H1 (cell line): ENCODE measurements around the gene PTPA. TPM values are rescaled to one million over a fixed set of nuclear protein-coding genes. Genes with fewer than 3 reads are reported as not detected.

ENCODE experiments used
- CTCF ChIA-PET: fragments of 300-600 bp; sonication (Branson Sonifier 250); formaldehyde crosslinking; loops from one replicate; lab custom pipeline; 2021; ENCODE audit not compliant: partially characterized antibody; lab: Charles Lee
- POLR2A ChIA-PET: fragments of 300-600 bp; sonication (Branson Sonifier 250); formaldehyde crosslinking; loops from one replicate; lab custom pipeline; 2021; ENCODE audit warnings: inconsistent platforms; ENCODE audit not compliant: partially characterized antibody; lab: Charles Lee
- DNase-seq, 2 experiments: peaks; one replicate each; pipeline versions ENCODE4 v3.0.0 to v3.0.0-alpha.2; 2010 to 2022; ENCODE audit warnings: low spot score in 2 of 2, low read depth in 1 of 2, mixed read lengths in 1 of 2
- FAIRE-seq: peaks from 2 replicates; lab custom pipeline; 2011; peaks lifted over from hg19 to GRCh38; lab: Jason Lieb, UNC
- H2AFZ ChIP-seq: 2 replicates; pipeline ENCODE4 v1.8.1; 2012; ENCODE audit warnings: low read length, inconsistent platforms
- H2AK5ac ChIP-seq: 2 replicates; pipeline ENCODE4 v1.6.1; 2013; ENCODE audit warnings: low read depth, low read length
- H2BK120ac ChIP-seq: replicated peaks from 2 replicates; pipeline ENCODE3; 2013; ENCODE audit warnings: low read depth, low read length, inconsistent platforms
- H2BK12ac ChIP-seq: 2 replicates; pipeline ENCODE4 v1.6.1; 2013; ENCODE audit warnings: low read depth, low read length
- H2BK15ac ChIP-seq: 2 replicates; pipeline ENCODE4 v1.6.1; 2013; ENCODE audit warnings: low read length
- H2BK20ac ChIP-seq: 2 replicates; pipeline ENCODE4 v1.6.1; 2013; ENCODE audit warnings: low read length
- H2BK5ac ChIP-seq: 2 replicates; pipeline ENCODE4 v1.6.1; 2013; ENCODE audit warnings: low read depth, low read length
- H3K14ac ChIP-seq: 2 replicates; pipeline ENCODE4 v1.6.1; 2013; ENCODE audit warnings: inconsistent platforms; ENCODE audit not compliant: insufficient read length
- H3K18ac ChIP-seq: 2 replicates; pipeline ENCODE4 v1.6.1; 2013; ENCODE audit warnings: low read length; ENCODE audit errors: extremely low read depth
- H3K23ac ChIP-seq: 2 replicates; pipeline ENCODE4 v1.6.1; 2013; ENCODE audit warnings: inconsistent platforms; ENCODE audit not compliant: insufficient read length
- H3K23me2 ChIP-seq: 2 replicates; pipeline ENCODE4 v1.6.1; 2013; ENCODE audit warnings: low read depth, low read length
- H3K27ac ChIP-seq: 2 replicates; pipeline ENCODE4 v1.6.1; 2011; ENCODE audit warnings: low read depth, low read length, inconsistent platforms
- H3K27me3 ChIP-seq, 4 experiments: replicated peaks in 1 of 4; 1 replicate in 1 of 4; 2 replicates in 3 of 4; pipeline versions ENCODE4 v1.6.1 to v1.8.1; 2011 to 2013; ENCODE audit warnings: low read length in 3 of 4, mild to moderate bottlenecking in 3 of 4, inconsistent platforms in 2 of 4, mixed read lengths in 2 of 4, moderate library complexity in 1 of 4; ENCODE audit not compliant: control insufficient read depth in 3 of 4, insufficient read depth in 3 of 4; ENCODE audit errors: extremely low read depth in 1 of 4
- H3K36me3 ChIP-seq, 4 experiments: 2 replicates each; pipeline versions ENCODE4 v1.6.1 to v1.8.1; 2011 to 2013; ENCODE audit warnings: mild to moderate bottlenecking in 4 of 4, low read length in 3 of 4, moderate library complexity in 2 of 4, control low read depth in 1 of 4, inconsistent platforms in 1 of 4; ENCODE audit not compliant: insufficient read depth in 4 of 4, control insufficient read depth in 2 of 4
- H3K4ac ChIP-seq: replicated peaks from 2 replicates; pipeline ENCODE3; 2013; ENCODE audit warnings: low read length, low read depth, mixed read lengths, inconsistent platforms; ENCODE audit not compliant: insufficient read length
- H3K4me1 ChIP-seq, 4 experiments: replicated peaks in 1 of 4; 1 replicate in 1 of 4; 2 replicates in 3 of 4; pipeline versions ENCODE4 v1.6.1 to v1.8.1; 2011 to 2013; ENCODE audit warnings: low read length in 3 of 4, inconsistent platforms in 2 of 4, mixed read lengths in 1 of 4; ENCODE audit not compliant: insufficient read depth in 4 of 4, control insufficient read depth in 3 of 4
- H3K4me2 ChIP-seq, 2 experiments: 2 replicates each; pipeline versions ENCODE4 v1.6.1 to v1.8.1; 2011 to 2013; ENCODE audit warnings: low read depth in 2 of 2, low read length in 2 of 2, control low read depth in 1 of 2, inconsistent platforms in 1 of 2, mild to moderate bottlenecking in 1 of 2; ENCODE audit not compliant: insufficient read depth in 1 of 2
- H3K4me3 ChIP-seq, 4 experiments: fragments of 200-600, 300-600 bp in 1 of 4; sonication (generic), shearing (Covaris generic), sonication (Bioruptor Twin) in 1 of 4; 2 replicates each; pipeline versions ENCODE4 v1.5.1 to v1.8.1; 2011 to 2016; ENCODE audit warnings: low read length in 4 of 4, low read depth in 3 of 4, control low read depth in 2 of 4, inconsistent platforms in 2 of 4, mild to moderate bottlenecking in 2 of 4, mixed read lengths in 1 of 4, moderate library complexity in 1 of 4; ENCODE audit not compliant: insufficient read depth in 2 of 4; ENCODE audit errors: extremely low read depth in 1 of 4
- H3K56ac ChIP-seq: replicated peaks from 2 replicates; pipeline ENCODE3; 2013; ENCODE audit warnings: low read depth, mild to moderate bottlenecking, mixed read lengths, low read length, inconsistent platforms; ENCODE audit not compliant: insufficient read length
- H3K79me1 ChIP-seq: 2 replicates; pipeline ENCODE4 v1.6.1; 2013; ENCODE audit warnings: low read depth, low read length, control low read depth
- H3K79me2 ChIP-seq, 2 experiments: 2 replicates each; pipeline versions ENCODE4 v1.6.1 to v1.8.1; 2012 to 2013; ENCODE audit warnings: low read length in 2 of 2, mild to moderate bottlenecking in 2 of 2, inconsistent platforms in 1 of 2; ENCODE audit not compliant: insufficient read depth in 2 of 2, control insufficient read depth in 1 of 2
- H3K9ac ChIP-seq, 4 experiments: replicated peaks in 1 of 4; 1 replicate in 1 of 4; 2 replicates in 3 of 4; pipeline versions ENCODE4 v1.6.1 to v1.8.1; 2011 to 2013; ENCODE audit warnings: low read depth in 3 of 4, low read length in 3 of 4, control low read depth in 2 of 4, mild to moderate bottlenecking in 2 of 4, moderate library complexity in 2 of 4, inconsistent platforms in 1 of 4; ENCODE audit errors: extremely low read depth in 1 of 4
- H3K9me3 ChIP-seq, 2 experiments: 2 replicates each; pipeline versions ENCODE4 v1.6.1 to v1.8.1; 2012 to 2013; ENCODE audit warnings: mild to moderate bottlenecking in 2 of 2, moderate library complexity in 2 of 2, control low read depth in 1 of 2, inconsistent platforms in 1 of 2, low read depth in 1 of 2, low read length in 1 of 2, mixed read lengths in 1 of 2; ENCODE audit not compliant: insufficient read depth in 2 of 2
- H4K20me1 ChIP-seq, 2 experiments: replicated peaks in 1 of 2; 2 replicates each; pipeline versions ENCODE3 to v1.8.1; 2011 to 2013; ENCODE audit warnings: inconsistent platforms in 2 of 2, low read length in 2 of 2, mild to moderate bottlenecking in 1 of 2; ENCODE audit not compliant: insufficient read depth in 2 of 2, control insufficient read depth in 1 of 2
- H4K5ac ChIP-seq: 2 replicates; pipeline ENCODE4 v1.6.1; 2013; ENCODE audit warnings: low read length, low read depth, mixed read lengths, inconsistent platforms; ENCODE audit not compliant: insufficient read length
- H4K8ac ChIP-seq: 2 replicates; pipeline ENCODE4 v1.8.0; 2013; ENCODE audit warnings: mild to moderate bottlenecking, moderate library complexity, low read length, inconsistent platforms; ENCODE audit not compliant: insufficient read depth; ENCODE audit errors: extremely low read depth
- H4K91ac ChIP-seq: replicated peaks from 2 replicates; pipeline ENCODE3; 2013; ENCODE audit warnings: low read length, mixed read lengths, inconsistent platforms; ENCODE audit not compliant: insufficient read length
- KDM1A ChIP-seq: fragments of 200-600, 300-600 bp; sonication (generic); IDR thresholded peaks from 2 replicates; pipeline ENCODE4 v1.7.1; 2016; ENCODE audit warnings: mild to moderate bottlenecking, low read length, borderline replicate concordance
- POLR2A ChIP-seq, 2 experiments: IDR thresholded peaks; 1 replicate in 1 of 2; 2 replicates in 1 of 2; pipeline ENCODE4 v1.6.1; 2011; ENCODE audit warnings: low read depth in 2 of 2, low read length in 2 of 2, mild to moderate bottlenecking in 2 of 2; ENCODE audit errors: control extremely low read depth in 1 of 2
- WGBS, 2 experiments: shearing (Covaris generic) in 1 of 2; methylation state at CpG; one replicate each; pipeline versions ENCODE4 v1.1.6 to v1.1.7; 2013 to 2015; ENCODE audit warnings: low lambda C conversion rate in 2 of 2, mixed read lengths in 2 of 2, inconsistent platforms in 1 of 2, low coverage in 1 of 2, missing lambda C conversion rate in 1 of 2; ENCODE audit not compliant: insufficient replicate concordance in 2 of 2, insufficient coverage in 1 of 2, insufficient read length in 1 of 2; ENCODE audit errors: extremely low coverage in 1 of 2, missing lambda C conversion rate in 1 of 2; 5-methylcytosine and 5-hydroxymethylcytosine counted together
- polyA plus RNA-seq, 7 experiments: library from polyadenylated mRNA; depleted of rRNA in 3 of 7; stranded (reverse) in 5 of 7; unstranded in 2 of 7; fragments of >200 nt in 5 of 7; fragments of 200-250 nt in 2 of 7; gene quantifications; 1 replicate in 5 of 7; 2 replicates in 1 of 7; 4 replicates in 1 of 7; pipeline versions ENCODE4 v1.2.1 to v1.2.3, GENCODE V29; 2011 to 2013; ENCODE audit warnings: missing spikeins in 2 of 7, mixed read lengths in 2 of 7
- total RNA-seq: library from RNA; stranded (reverse); fragmentation: NEBNext Ultra II Directional; extraction: Animal tissue kit (Norgen Biotek cat#: 25700); gene quantifications from 2 replicates; pipeline ENCODE4 v1.2.1, GENCODE V29; 2021
- TF ChIP-seq, protein P1 (sequence below): IDR thresholded peaks from 2 replicates; pipeline ENCODE4 v1.6.1; 2012; ENCODE audit warnings: inconsistent platforms

PTPA gene
- total and polyA plus RNA-seq, 2 of the 8 experiments (the other 6 are each of a cell fraction or from before 2014, with no cell fraction given): 114 to 145 TPM

- Histone ChIP-seq H2BK120ac (no peak overlapping the region), H3K4me1 (peaks cover 9 to 15% (median 11%) of the 10 kb centered on the region in 4 experiments), H3K14ac (no peak overlapping the region), H3K27ac (no peak overlapping the region), H3K23me2 (no peaks in the 10 kb centered on the region), H3K4ac (no peak overlapping the region), H4K91ac (no peak overlapping the region), H3K9me3 (no peaks in the 10 kb centered on the region), H2BK20ac (no peak overlapping the region), H3K9ac (no peak overlapping the region), H4K5ac (no peak overlapping the region), H2BK12ac (no peak overlapping the region), H2AK5ac (no peak overlapping the region), H3K23ac (no peak overlapping the region), H4K8ac (no peak overlapping the region), H3K4me2 (no peak overlapping the region), H3K79me1 (peaks cover 12% of the 10 kb centered on the region), H2BK15ac (no peak overlapping the region), H3K56ac (no peak overlapping the region), H3K36me3 (peaks cover 0 to 7% (median 3%) of the 10 kb centered on the region in 4 experiments; a peak in 3 of 8 replicates), H4K20me1 (peaks cover 2 to 17% of the 10 kb centered on the region in 2 experiments), H3K4me3 (no peak overlapping the region), H2AFZ (no peak overlapping the region), H2BK5ac (no peak overlapping the region), H3K79me2 (no peaks in the 10 kb centered on the region; a peak in 1 of 4 replicates), H3K18ac (no peak overlapping the region), H3K27me3 (no peaks in the 10 kb centered on the region)
- FAIRE-seq: no peak
- TF ChIP-seq POLR2A (IDR thresholded peaks at IDR 0.05; ENCODE audit: control extremely low read depth in 1 of 2, low read depth in 2 of 2, low read length in 2 of 2) (no peak), KDM1A (0 out of 2 replicates have a peak, but pooled peaks have one; percentile 27)
- TF ChIP-seq, protein P1, sequence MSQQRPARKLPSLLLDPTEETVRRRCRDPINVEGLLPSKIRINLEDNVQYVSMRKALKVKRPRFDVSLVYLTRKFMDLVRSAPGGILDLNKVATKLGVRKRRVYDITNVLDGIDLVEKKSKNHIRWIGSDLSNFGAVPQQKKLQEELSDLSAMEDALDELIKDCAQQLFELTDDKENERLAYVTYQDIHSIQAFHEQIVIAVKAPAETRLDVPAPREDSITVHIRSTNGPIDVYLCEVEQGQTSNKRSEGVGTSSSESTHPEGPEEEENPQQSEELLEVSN: no peak
- no peak for DNase-seq
- 90% methylated on average over 6 of the region's 6 CpGs; no CpG with 5 or more reads in 1 of the 2 experiments for WGBS, 2 experiments
- ChIA-PET POLR2A (interaction anchor here (0.7 to 6.6 kb wide), 4 partner anchors 8 to 448 kb away, joined by 3 to 37 read pairs (median 4); no protein-coding TSS in a partner anchor), CTCF (interaction anchor here (0.7 to 36.8 kb wide), 8 partner anchors 9 to 588 kb away, joined by 3 to 831 read pairs (median 4); partner anchors contain the start of genes C9orf50 and IER5L)
Measured at GRCh38 chr9:129149442-129149841, 38.2 kb downstream of the PTPA start.
